SK-N-SH (cell line): ENCODE data around the gene FMN1. TPM values are rescaled to one million over a fixed set of nuclear protein-coding genes. Genes with fewer than 3 reads are reported as not detected.

ENCODE experiments used
- CTCF ChIA-PET: fragments of 300-600, 350-600 bp; formaldehyde crosslinking; extraction: SDS; loops from one replicate; lab custom pipeline; 2021; lab: Yijun Ruan, JAX
- POLR2A ChIA-PET: fragments of 350-600 bp; sonication (Branson Sonifier 250); formaldehyde crosslinking; extraction: SDS; loops from one replicate; lab custom pipeline; 2020; ENCODE audit warnings: antibody characterized with exemption, inconsistent platforms; lab: Yijun Ruan, JAX
- DNase-seq: peaks from one replicate; pipeline ENCODE4 v3.0.0; 2012
- H2AFZ ChIP-seq: fragments of 200-600 bp; sonication (generic); 2 replicates; pipeline ENCODE4 v1.8.1; 2016; ENCODE audit warnings: antibody characterized with exemption, mild to moderate bottlenecking, low read depth
- H3F3A ChIP-seq: fragments of 200-600 bp; sonication (generic); replicated peaks from 2 replicates; pipeline ENCODE3; 2016; ENCODE audit warnings: antibody characterized with exemption, mild to moderate bottlenecking; ENCODE audit not compliant: insufficient read depth
- H3K27ac ChIP-seq, 2 experiments: fragments of 200-500 bp in 1 of 2; fragments of 200-600 bp in 1 of 2; sonication (Bioruptor generic) in 1 of 2; sonication (generic), shearing (Covaris generic) in 1 of 2; 2 replicates each; pipeline versions ENCODE4 v1.5.1 to v1.6.1; 2014 to 2016; ENCODE audit warnings: low read depth in 2 of 2, inconsistent platforms in 1 of 2, low read length in 1 of 2, mild to moderate bottlenecking in 1 of 2, mixed read lengths in 1 of 2
- H3K27me3 ChIP-seq: fragments of 200-600 bp; sonication (generic), shearing (Covaris generic); 2 replicates; pipeline ENCODE4 v1.6.1; 2016; ENCODE audit warnings: mixed run types; ENCODE audit not compliant: insufficient read depth
- H3K36me3 ChIP-seq, 2 experiments: fragments of 200-500 bp in 1 of 2; fragments of 200-600 bp in 1 of 2; sonication (Bioruptor generic) in 1 of 2; sonication (generic) in 1 of 2; replicated peaks in 1 of 2; 2 replicates each; pipeline versions ENCODE3 to v1.5.1; 2014 to 2016; ENCODE audit warnings: low read length in 1 of 2, mild to moderate bottlenecking in 1 of 2; ENCODE audit not compliant: insufficient read depth in 2 of 2, control insufficient read depth in 1 of 2
- H3K4me1 ChIP-seq, 2 experiments: fragments of 200-500 bp in 1 of 2; fragments of 200-600 bp in 1 of 2; sonication (Bioruptor generic) in 1 of 2; sonication (generic), shearing (Covaris generic) in 1 of 2; 2 replicates each; pipeline versions ENCODE4 v1.5.1 to v1.6.1; 2014 to 2016; ENCODE audit warnings: low read depth in 1 of 2, low read length in 1 of 2, mixed run types in 1 of 2; ENCODE audit not compliant: insufficient read depth in 2 of 2, control insufficient read depth in 1 of 2
- H3K4me2 ChIP-seq: fragments of 200-600 bp; sonication (generic), shearing (Covaris generic); 2 replicates; pipeline ENCODE4 v1.6.1; 2017; ENCODE audit warnings: mixed run types
- H3K4me3 ChIP-seq, 2 experiments: fragments of 200-500 bp in 1 of 2; fragments of 200-600 bp in 1 of 2; sonication (Bioruptor generic) in 1 of 2; sonication (generic), shearing (Covaris generic) in 1 of 2; 2 replicates each; pipeline versions ENCODE4 v1.5.1 to v1.8.1; 2014 to 2016; ENCODE audit warnings: low read depth in 2 of 2, inconsistent platforms in 1 of 2, low read length in 1 of 2, mild to moderate bottlenecking in 1 of 2, mixed read lengths in 1 of 2, moderate library complexity in 1 of 2
- H3K79me2 ChIP-seq: fragments of 200-600 bp; sonication (generic); 2 replicates; pipeline ENCODE4 v1.8.1; 2017; ENCODE audit warnings: mild to moderate bottlenecking; ENCODE audit not compliant: insufficient read depth
- H3K9ac ChIP-seq: fragments of 200-600 bp; sonication (generic); 2 replicates; pipeline ENCODE4 v1.6.1; 2017; ENCODE audit warnings: mixed run types
- H3K9me2 ChIP-seq: fragments of 200-600 bp; sonication (generic); 2 replicates; pipeline ENCODE4 v1.6.1; 2017; ENCODE audit warnings: mixed run types
- H3K9me3 ChIP-seq: fragments of 200-600 bp; sonication (generic); 2 replicates; pipeline ENCODE4 v1.6.1; 2017; ENCODE audit warnings: mixed run types, mild to moderate bottlenecking, moderate library complexity
- H4K20me1 ChIP-seq: fragments of 200-600 bp; sonication (generic); 2 replicates; pipeline ENCODE4 v1.6.1; 2017; ENCODE audit warnings: mild to moderate bottlenecking, mixed run types; ENCODE audit not compliant: insufficient read depth
- ELF1 ChIP-seq: IDR thresholded peaks from 2 replicates; pipeline ENCODE4 v1.4.0; 2012
- EP300 ChIP-seq, 2 experiments: IDR thresholded peaks; 2 replicates each; pipeline versions ENCODE4 v1.4.0 to v1.6.1; 2012; ENCODE audit warnings: borderline replicate concordance in 1 of 2, low read depth in 1 of 2, low read length in 1 of 2
- FOXJ3 ChIP-seq: sonication (generic); formaldehyde crosslinking; IDR thresholded peaks from 2 replicates; pipeline ENCODE4 v1.5.1; 2020; ENCODE audit warnings: mild to moderate bottlenecking, missing genetic modification reagents
- GABPA ChIP-seq: IDR thresholded peaks from 2 replicates; pipeline ENCODE4 v1.4.0; 2012; ENCODE audit warnings: low read depth, mild to moderate bottlenecking
- GATA2 ChIP-seq: sonication (generic); formaldehyde crosslinking; IDR thresholded peaks from 2 replicates; pipeline ENCODE4 v1.5.0; 2020; ENCODE audit warnings: mild to moderate bottlenecking, missing genetic modification reagents
- IRF3 ChIP-seq: fragments of 150-350 bp; IDR thresholded peaks from 2 replicates; pipeline ENCODE4 v1.6.1; 2016; ENCODE audit warnings: mild to moderate bottlenecking, low read depth, low read length
- MXI1 ChIP-seq: IDR thresholded peaks from 2 replicates; pipeline ENCODE4 v1.6.1; 2012; ENCODE audit warnings: mild to moderate bottlenecking, low read depth, low read length, improper control_type of control experiment
- NFIC ChIP-seq: IDR thresholded peaks from 2 replicates; pipeline ENCODE4 v1.4.0; 2012; ENCODE audit warnings: borderline replicate concordance
- NRF1 ChIP-seq: IDR thresholded peaks from 2 replicates; pipeline ENCODE4 v1.6.1; 2012; ENCODE audit warnings: low read depth, mild to moderate bottlenecking, low read length
- PBX3 ChIP-seq: IDR thresholded peaks from 2 replicates; pipeline ENCODE4; 2012
- RAD21 ChIP-seq: IDR thresholded peaks from 2 replicates; pipeline ENCODE4 v1.6.1; 2012; ENCODE audit warnings: mild to moderate bottlenecking, low read length
- RFX5 ChIP-seq: IDR thresholded peaks from 2 replicates; pipeline ENCODE4 v1.6.1; 2012; ENCODE audit warnings: mild to moderate bottlenecking, improper control_type of control experiment, low read length
- SMC3 ChIP-seq: IDR thresholded peaks from 2 replicates; pipeline ENCODE4 v1.6.1; 2012; ENCODE audit warnings: low read depth, low read length, improper control_type of control experiment
- TAF1 ChIP-seq: IDR thresholded peaks from 2 replicates; pipeline ENCODE4 v1.6.1; 2012; ENCODE audit warnings: low read depth, mild to moderate bottlenecking, low read length, moderate library complexity, borderline replicate concordance
- TCF12 ChIP-seq: IDR thresholded peaks from 2 replicates; pipeline ENCODE4 v1.4.0; 2012
- TEAD4 ChIP-seq: IDR thresholded peaks from 2 replicates; pipeline ENCODE4 v1.4.0; 2012; ENCODE audit warnings: mild to moderate bottlenecking, borderline replicate concordance; ENCODE audit not compliant: insufficient read depth
- USF1 ChIP-seq: IDR thresholded peaks from 2 replicates; pipeline ENCODE4 v1.4.0; 2012; ENCODE audit warnings: low read depth, borderline replicate concordance
- ZBTB33 ChIP-seq: IDR thresholded peaks from 2 replicates; pipeline ENCODE4 v1.4.0; 2012; ENCODE audit warnings: low read depth, borderline replicate concordance
- WGBS: methylation state at CpG from one replicate; pipeline ENCODE4 v1.1.6; 2017; ENCODE audit warnings: low lambda C conversion rate; 5-methylcytosine and 5-hydroxymethylcytosine counted together
- polyA plus RNA-seq, 3 experiments: library from polyadenylated mRNA; depleted of rRNA; stranded (reverse); fragments of >200 nt; gene quantifications; 2 replicates each; pipeline ENCODE4 v1.2.3, GENCODE V29; 2012
- TF ChIP-seq, protein P1 (sequence below): fragments of 200-600 bp; sonication (generic); IDR thresholded peaks from 2 replicates; pipeline ENCODE4 v1.6.1; 2017; ENCODE audit warnings: antibody characterized with exemption, mild to moderate bottlenecking, moderate library complexity

Gene FMN1
- polyA plus RNA-seq, 1 of the 3 experiments (the other 2 are of a cell fraction) = 9.1 TPM

DNA sequence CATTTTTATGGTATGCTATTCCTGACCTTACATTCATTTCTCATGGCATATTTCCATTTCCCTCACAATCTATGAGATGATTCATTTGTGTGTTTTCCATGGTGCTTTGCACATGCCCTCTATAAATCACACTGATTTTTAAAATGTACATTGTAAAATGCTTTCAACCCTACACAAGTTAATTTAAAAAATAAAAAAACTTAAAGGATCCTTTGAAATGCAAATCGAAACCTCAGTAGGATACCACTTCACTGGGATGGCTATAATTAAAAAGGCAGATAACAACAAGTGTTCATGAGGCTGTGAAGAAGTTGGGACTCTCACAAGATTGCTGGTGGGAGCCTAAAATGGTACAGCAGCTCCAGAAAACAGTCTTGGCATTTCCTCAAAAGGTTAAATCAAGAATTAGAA is 83.5 kb downstream of the FMN1 start (continued):
- TF ChIP-seq NRF1 = no peak
- TF ChIP-seq FOXJ3 = no peak
- TF ChIP-seq IRF3 = no peak
- TF ChIP-seq ELF1 = no peak
- TF ChIP-seq, protein P1, sequence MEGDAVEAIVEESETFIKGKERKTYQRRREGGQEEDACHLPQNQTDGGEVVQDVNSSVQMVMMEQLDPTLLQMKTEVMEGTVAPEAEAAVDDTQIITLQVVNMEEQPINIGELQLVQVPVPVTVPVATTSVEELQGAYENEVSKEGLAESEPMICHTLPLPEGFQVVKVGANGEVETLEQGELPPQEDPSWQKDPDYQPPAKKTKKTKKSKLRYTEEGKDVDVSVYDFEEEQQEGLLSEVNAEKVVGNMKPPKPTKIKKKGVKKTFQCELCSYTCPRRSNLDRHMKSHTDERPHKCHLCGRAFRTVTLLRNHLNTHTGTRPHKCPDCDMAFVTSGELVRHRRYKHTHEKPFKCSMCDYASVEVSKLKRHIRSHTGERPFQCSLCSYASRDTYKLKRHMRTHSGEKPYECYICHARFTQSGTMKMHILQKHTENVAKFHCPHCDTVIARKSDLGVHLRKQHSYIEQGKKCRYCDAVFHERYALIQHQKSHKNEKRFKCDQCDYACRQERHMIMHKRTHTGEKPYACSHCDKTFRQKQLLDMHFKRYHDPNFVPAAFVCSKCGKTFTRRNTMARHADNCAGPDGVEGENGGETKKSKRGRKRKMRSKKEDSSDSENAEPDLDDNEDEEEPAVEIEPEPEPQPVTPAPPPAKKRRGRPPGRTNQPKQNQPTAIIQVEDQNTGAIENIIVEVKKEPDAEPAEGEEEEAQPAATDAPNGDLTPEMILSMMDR = no peak
- no peak for TF ChIP-seq GABPA
- TF ChIP-seq RAD21 = no peak
- TF ChIP-seq PBX3 = peak; percentile 75
- no peak for TF ChIP-seq ZBTB33
- no peak for TF ChIP-seq RFX5

GRCh38 chr15:33109345-33109744 is 85.2 kb downstream of the FMN1 start:
- Histone ChIP-seq H3K9me3 (no peaks in the 10 kb centered on the region), H3K36me3 (peaks cover 0 to 28% of the 10 kb centered on the region in 2 experiments), H3K9me2 (no peaks in the 10 kb centered on the region), H3K4me2 (no peak overlapping the region), H3K4me3 (no peak overlapping the region), H4K20me1 (no peaks in the 10 kb centered on the region), H3K27ac (peak overlapping the region in 1 of 2 experiments; percentile 99; a peak in 2 of 4 replicates), H3K4me1 (peaks cover 2 to 39% of the 10 kb centered on the region in 2 experiments), H3K79me2 (peaks cover 99% of the 10 kb centered on the region), H3F3A (peaks cover 62% of the 10 kb centered on the region), H3K27me3 (no peaks in the 10 kb centered on the region), H3K9ac (no peak overlapping the region; the same call in 1 of the 2 replicates), H2AFZ (no peak overlapping the region)
- no peak for DNase-seq
- POLR2A ChIA-PET = no interaction called here
- CTCF ChIA-PET = interaction anchor here (1.4 kb wide), 1 partner anchor 23 kb away, joined by 5 read pairs; no protein-coding TSS in a partner anchor
- TF ChIP-seq EP300 (IDR thresholded peaks at IDR 0.05; ENCODE audit: borderline replicate concordance in 1 of 2, low read depth in 1 of 2, low read length in 1 of 2) = no peak
- no peak for TF ChIP-seq GABPA
- TF ChIP-seq FOXJ3 = no peak
- TF ChIP-seq NFIC = no peak
- TF ChIP-seq, protein P1 = no peak
- TF ChIP-seq USF1 = no peak
- no peak for TF ChIP-seq TCF12
- TF ChIP-seq MXI1 = no peak
- no peak for TF ChIP-seq RFX5
- no peak for TF ChIP-seq TAF1
- TF ChIP-seq GATA2 = no peak
- no peak for TF ChIP-seq NRF1
- no peak for TF ChIP-seq ZBTB33
- TF ChIP-seq SMC3 = no peak
- no peak for TF ChIP-seq TEAD4
- WGBS = 87% methylated on average over 4 of the region's 4 CpGs
